Suprapubic skin (tissue), 4 donors: ENCODE results near the gene RASGEF1C. TPM values are rescaled to one million over a fixed set of nuclear protein-coding genes. Genes with fewer than 3 reads are reported as not detected.

Experiments
- DNase-seq, 2 donors: peaks; one replicate each; pipeline ENCODE4 v3.0.0-alpha.2; 2019; ENCODE audit warnings: low spot score in 2 of 2
- H3K27ac ChIP-seq: fragments of 200-600 bp; sonication (generic); one replicate; pipeline ENCODE4 v1.5.1; 2019
- H3K27me3 ChIP-seq: fragments of 200-600 bp; sonication (generic); one replicate; pipeline ENCODE4 v1.5.1; 2019
- H3K36me3 ChIP-seq: fragments of 200-600 bp; sonication (generic); one replicate; pipeline ENCODE4 v1.5.1; 2019
- H3K4me1 ChIP-seq: fragments of 200-600 bp; sonication (generic); one replicate; pipeline ENCODE4 v1.5.1; 2019
- H3K4me3 ChIP-seq: fragments of 200-600 bp; sonication (generic); one replicate; pipeline ENCODE4 v1.5.1; 2019; ENCODE audit warnings: mild to moderate bottlenecking
- H3K9me3 ChIP-seq: fragments of 200-600 bp; sonication (generic); one replicate; pipeline ENCODE4 v1.5.1; 2019
- EP300 ChIP-seq: sonication (generic); formaldehyde crosslinking; IDR thresholded peaks from one replicate; pipeline ENCODE4 v1.6.1; 2017; ENCODE audit warnings: antibody characterized with exemption
- POLR2A ChIP-seq, 2 donors: fragments of 450-650 bp; IDR thresholded peaks; one replicate each; pipeline ENCODE4 v1.6.1; 2017; ENCODE audit warnings: antibody characterized with exemption in 2 of 2, mild to moderate bottlenecking in 2 of 2, moderate library complexity in 2 of 2
- POLR2AphosphoS5 ChIP-seq, 3 donors: sonication (generic); formaldehyde crosslinking; IDR thresholded peaks; one replicate each; pipeline ENCODE4 v1.6.1; 2017; ENCODE audit warnings: antibody characterized with exemption in 3 of 3
- whole genome bisulfite sequencing: methylation state at CpG from one replicate; pipeline ENCODE4 v1.1.5; 2018; 5-methylcytosine and 5-hydroxymethylcytosine counted together
- total RNA-seq, 4 donors: library from RNA; depleted of rRNA; stranded (reverse); fragments of >200 nt; gene quantifications; one replicate each; pipeline ENCODE4 v1.1.0, GENCODE V29; 2016
- TF ChIP-seq, protein P1 (sequence below), 2 donors: fragments of 200-600 bp in 1 of 2; fragments of 450-650 bp in 1 of 2; sonication (generic) in 1 of 2; IDR thresholded peaks; one replicate each; pipeline ENCODE4 v1.5.1; 2016 to 2019; ENCODE audit warnings: antibody characterized with exemption in 2 of 2, mild to moderate bottlenecking in 1 of 2, moderate library complexity in 1 of 2

The RASGEF1C gene
- total RNA-seq, 4 donors from 2014 or later, result 0.64 to 0.89 (median 0.81) TPM

- 80% methylated on average over 6 of the region's 7 CpGs for WGBS
These were observed 97.6 kb downstream of the RASGEF1C start for GRCh38 chr5:180111273-180112002.

GRCh38 chr5:180109920-180110319 lies 99.1 kb downstream of the RASGEF1C start:
- no peaks in the 10 kb centered on the region for H3K36me3 ChIP-seq
- 70% methylated on average over 9 of the region's 9 CpGs for WGBS
- H3K9me3 ChIP-seq, result peaks cover 7% of the 10 kb centered on the region
- DNase-seq, result peak in 1 of 2 donors; percentile 62
- no peak for TF ChIP-seq POLR2A (IDR thresholded peaks at IDR 0.05)
- TF ChIP-seq, protein P1, sequence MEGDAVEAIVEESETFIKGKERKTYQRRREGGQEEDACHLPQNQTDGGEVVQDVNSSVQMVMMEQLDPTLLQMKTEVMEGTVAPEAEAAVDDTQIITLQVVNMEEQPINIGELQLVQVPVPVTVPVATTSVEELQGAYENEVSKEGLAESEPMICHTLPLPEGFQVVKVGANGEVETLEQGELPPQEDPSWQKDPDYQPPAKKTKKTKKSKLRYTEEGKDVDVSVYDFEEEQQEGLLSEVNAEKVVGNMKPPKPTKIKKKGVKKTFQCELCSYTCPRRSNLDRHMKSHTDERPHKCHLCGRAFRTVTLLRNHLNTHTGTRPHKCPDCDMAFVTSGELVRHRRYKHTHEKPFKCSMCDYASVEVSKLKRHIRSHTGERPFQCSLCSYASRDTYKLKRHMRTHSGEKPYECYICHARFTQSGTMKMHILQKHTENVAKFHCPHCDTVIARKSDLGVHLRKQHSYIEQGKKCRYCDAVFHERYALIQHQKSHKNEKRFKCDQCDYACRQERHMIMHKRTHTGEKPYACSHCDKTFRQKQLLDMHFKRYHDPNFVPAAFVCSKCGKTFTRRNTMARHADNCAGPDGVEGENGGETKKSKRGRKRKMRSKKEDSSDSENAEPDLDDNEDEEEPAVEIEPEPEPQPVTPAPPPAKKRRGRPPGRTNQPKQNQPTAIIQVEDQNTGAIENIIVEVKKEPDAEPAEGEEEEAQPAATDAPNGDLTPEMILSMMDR (IDR thresholded peaks at IDR 0.05), result no peak
- TF ChIP-seq POLR2AphosphoS5 (IDR thresholded peaks at IDR 0.05), result no peak
- no peak for TF ChIP-seq EP300
- no peak overlapping the region for H3K4me3 ChIP-seq
- no peak overlapping the region for H3K27ac ChIP-seq
- peaks cover 4% of the 10 kb centered on the region for H3K27me3 ChIP-seq
- no peaks in the 10 kb centered on the region for H3K4me1 ChIP-seq

More at GRCh38 chr5:180111273-180112002, 97.6 kb downstream of the RASGEF1C start:
- H3K36me3 ChIP-seq, result no peaks in the 10 kb centered on the region
- peak in 1 of 2 donors; percentile 58 for DNase-seq
- peaks cover 4% of the 10 kb centered on the region for H3K27me3 ChIP-seq
- peaks cover 7% of the 10 kb centered on the region for H3K9me3 ChIP-seq
- TF ChIP-seq POLR2A (IDR thresholded peaks at IDR 0.05), result no peak
- H3K4me1 ChIP-seq, result no peaks in the 10 kb centered on the region
- H3K4me3 ChIP-seq, result no peak overlapping the region
- H3K27ac ChIP-seq, result no peak overlapping the region

GRCh38 chr5:180107005-180107404 lies 102.0 kb downstream of the RASGEF1C start:
- WGBS, result 100% methylated on average over 1 of the region's 1 CpG
- TF ChIP-seq POLR2AphosphoS5 (IDR thresholded peaks at IDR 0.05) (no peak), POLR2A (IDR thresholded peaks at IDR 0.05) (no peak), EP300 (no peak)
- TF ChIP-seq, protein P1 (IDR thresholded peaks at IDR 0.05), result no peak
- no peaks in the 10 kb centered on the region for H3K4me1 ChIP-seq
- H3K27ac ChIP-seq, result no peak overlapping the region
- no peak overlapping the region for H3K4me3 ChIP-seq
- peaks cover 7% of the 10 kb centered on the region for H3K9me3 ChIP-seq
- no peak for DNase-seq
- H3K36me3 ChIP-seq, result no peaks in the 10 kb centered on the region
- H3K27me3 ChIP-seq, result peaks cover under 1% of the 10 kb centered on the region

- no peaks in the 10 kb centered on the region for H3K27me3 ChIP-seq
- TF ChIP-seq, protein P1 (IDR thresholded peaks at IDR 0.05), result no peak
- no peak for TF ChIP-seq POLR2A (IDR thresholded peaks at IDR 0.05)
- no peak for TF ChIP-seq POLR2AphosphoS5 (IDR thresholded peaks at IDR 0.05)
- TF ChIP-seq EP300, result no peak
- WGBS, result 84% methylated on average over 5 of the region's 5 CpGs
- H3K4me1 ChIP-seq, result no peaks in the 10 kb centered on the region
- no peaks in the 10 kb centered on the region for H3K36me3 ChIP-seq
- peaks cover 7% of the 10 kb centered on the region for H3K9me3 ChIP-seq
- no peak overlapping the region for H3K4me3 ChIP-seq
- peak in 1 of 2 donors; percentile 13 for DNase-seq
- H3K27ac ChIP-seq, result no peak overlapping the region
These were observed 103.1 kb downstream of the RASGEF1C start for GRCh38 chr5:180105827-180106312.

DNA sequence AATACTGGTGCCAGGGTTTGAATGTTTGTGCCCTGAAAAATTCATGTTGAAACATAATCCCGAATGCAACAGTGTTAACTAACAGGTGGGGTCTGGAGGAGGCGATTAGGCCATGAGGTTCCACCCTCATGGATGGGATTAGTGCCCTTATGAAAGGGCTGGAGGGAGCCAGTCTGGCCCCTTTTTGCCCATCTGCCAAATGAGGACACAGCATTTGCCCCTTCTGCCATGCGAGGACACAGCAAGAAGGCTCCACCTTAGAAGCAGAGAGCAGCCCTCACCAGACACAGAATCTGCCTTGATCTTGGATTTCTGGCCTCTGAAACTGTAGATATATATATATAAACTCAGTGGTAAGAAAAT lies 104.9 kb downstream of the RASGEF1C start:
- Histone ChIP-seq H3K36me3 (no peaks in the 10 kb centered on the region), H3K27me3 (no peaks in the 10 kb centered on the region), H3K4me1 (no peaks in the 10 kb centered on the region), H3K9me3 (peaks cover 7% of the 10 kb centered on the region), H3K27ac (no peak overlapping the region), H3K4me3 (no peak overlapping the region)
- no peak for TF ChIP-seq POLR2A (IDR thresholded peaks at IDR 0.05)
- no peak for TF ChIP-seq EP300
- TF ChIP-seq, protein P1 (IDR thresholded peaks at IDR 0.05), result no peak
- no peak for TF ChIP-seq POLR2AphosphoS5 (IDR thresholded peaks at IDR 0.05)
- 93% methylated on average over 3 of the region's 3 CpGs for WGBS
- DNase-seq, result peak in 1 of 2 donors; percentile 38
